HG03135 (cell line): ENCODE data around the gene OMP.
"Not testable (repeated sequence)": the region's sequence is repeated elsewhere in the genome, so short reads cannot be mapped to it uniquely, and the experiment has no call there.

Experiments used
- ATAC-seq: cut with Tn5 transposase; IDR thresholded peaks from one replicate; pipeline ENCODE4 v1.9.1; 2021; ENCODE audit warnings: mild to moderate bottlenecking, moderate library complexity; ENCODE audit not compliant: unreplicated experiment

Gene OMP

DNA sequence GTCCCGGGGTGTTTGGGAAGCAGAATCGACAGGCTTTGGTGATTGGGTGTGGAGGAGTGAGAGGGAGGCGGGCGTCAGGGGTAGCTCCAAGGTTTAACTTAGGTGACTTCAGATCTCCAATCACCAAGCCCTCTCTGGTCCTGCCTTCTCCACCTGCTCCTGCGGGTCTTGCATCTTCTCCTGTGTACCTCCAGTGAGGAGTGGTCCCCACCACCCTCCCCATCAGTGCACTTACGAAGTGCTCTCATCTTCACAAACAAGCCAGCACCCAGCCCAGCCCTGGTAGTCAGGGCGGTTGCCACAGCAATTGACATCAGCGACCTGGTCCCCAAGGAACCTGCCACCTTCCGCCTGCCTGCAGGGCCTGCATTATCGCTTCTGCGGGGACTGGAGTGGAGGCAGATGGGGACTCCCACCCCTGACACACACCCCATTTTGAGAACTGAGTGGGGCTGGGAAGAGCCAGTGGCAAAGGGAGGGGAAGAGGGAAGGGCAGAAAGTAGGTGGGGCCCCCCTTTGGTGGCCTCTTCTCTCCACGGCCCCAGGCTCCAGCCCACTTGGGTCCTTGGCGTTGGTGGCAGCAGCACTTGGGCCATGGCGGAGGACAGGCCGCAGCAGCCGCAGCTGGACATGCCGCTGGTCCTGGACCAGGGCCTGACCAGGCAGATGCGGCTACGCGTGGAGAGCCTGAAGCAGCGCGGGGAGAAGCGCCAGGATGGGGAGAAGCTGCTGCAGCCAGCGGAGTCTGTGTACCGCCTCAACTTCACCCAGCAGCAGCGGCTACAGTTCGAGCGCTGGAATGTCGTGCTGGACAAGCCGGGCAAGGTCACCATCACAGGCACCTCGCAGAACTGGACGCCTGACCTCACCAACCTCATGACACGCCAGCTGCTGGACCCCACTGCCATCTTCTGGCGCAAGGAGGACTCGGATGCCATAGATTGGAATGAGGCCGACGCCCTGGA, at the start of gene OMP:
OMP (plus strand) TSS at position 595 of the 965 bp plus-strand sequence; CDS start at position 595, 0 bp downstream.
- ATAC-seq = no peak

DNA sequence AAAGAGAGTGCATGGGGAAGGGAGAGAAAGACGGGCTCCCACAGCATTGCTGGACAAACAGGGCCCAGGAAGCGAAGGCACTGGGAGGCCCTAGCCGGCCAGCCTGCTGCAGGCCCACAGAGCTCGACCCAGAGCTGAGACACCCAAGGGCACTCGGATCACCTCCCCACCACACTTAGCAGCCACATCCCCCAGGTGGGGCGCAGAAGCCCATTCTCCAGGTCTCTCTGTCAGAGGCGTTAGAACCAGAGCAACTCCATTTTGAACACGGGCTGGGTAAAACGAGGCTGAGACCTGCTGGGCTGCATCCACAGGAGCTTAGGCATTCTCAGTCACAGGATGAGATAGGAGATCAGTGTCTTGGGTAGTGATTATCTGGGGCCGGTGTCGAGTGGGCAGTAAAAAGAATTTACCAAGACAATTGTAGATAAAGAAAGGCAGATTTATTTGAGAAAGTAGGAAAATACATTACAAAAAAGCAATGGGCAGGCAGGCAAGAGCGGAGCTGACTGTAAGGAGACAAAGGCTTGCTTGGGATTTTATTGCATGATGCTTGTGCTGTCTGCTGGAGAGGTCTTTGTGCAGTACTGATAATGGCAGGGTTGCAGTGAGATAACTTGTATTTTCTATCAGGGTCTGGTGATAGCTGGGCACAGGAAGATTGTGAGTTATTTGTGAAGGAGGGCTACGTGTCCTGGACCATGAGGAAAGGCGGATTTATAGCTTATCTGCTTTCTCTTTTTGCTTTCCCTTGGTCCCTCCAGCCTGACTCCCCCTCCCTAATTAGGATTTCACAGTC, 49.2 kb upstream of the OMP start:
- ATAC-seq = no peak

DNA sequence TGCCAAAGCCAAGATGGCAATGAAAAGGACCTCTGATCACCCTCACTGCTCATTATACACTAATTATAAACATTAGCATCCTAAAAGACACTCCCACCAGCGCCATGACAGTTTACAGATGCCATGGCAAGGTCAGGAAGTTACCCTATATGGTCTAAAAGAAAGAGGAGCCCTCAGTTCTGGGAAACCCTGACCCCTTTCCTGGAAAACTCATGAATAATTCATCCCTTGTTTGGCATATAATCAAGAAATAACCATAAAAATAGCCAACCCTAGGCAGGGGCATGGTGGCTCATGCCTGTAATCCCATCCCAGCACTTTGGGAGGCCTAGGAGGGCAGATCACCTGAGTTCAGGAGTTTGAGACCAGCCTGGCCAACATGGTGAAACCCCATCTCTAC, 48.6 kb upstream of the OMP start:
- no peak for ATAC-seq

- ATAC-seq = no peak
Measured at GRCh38 chr11:77055101-77055561, 47.5 kb upstream of the OMP start.

- no peak for ATAC-seq
Measured at GRCh38 chr11:77055913-77056312, 46.7 kb upstream of the OMP start.

GRCh38 chr11:77056814-77057402, 45.7 kb upstream of the OMP start:
- ATAC-seq = no peak

DNA sequence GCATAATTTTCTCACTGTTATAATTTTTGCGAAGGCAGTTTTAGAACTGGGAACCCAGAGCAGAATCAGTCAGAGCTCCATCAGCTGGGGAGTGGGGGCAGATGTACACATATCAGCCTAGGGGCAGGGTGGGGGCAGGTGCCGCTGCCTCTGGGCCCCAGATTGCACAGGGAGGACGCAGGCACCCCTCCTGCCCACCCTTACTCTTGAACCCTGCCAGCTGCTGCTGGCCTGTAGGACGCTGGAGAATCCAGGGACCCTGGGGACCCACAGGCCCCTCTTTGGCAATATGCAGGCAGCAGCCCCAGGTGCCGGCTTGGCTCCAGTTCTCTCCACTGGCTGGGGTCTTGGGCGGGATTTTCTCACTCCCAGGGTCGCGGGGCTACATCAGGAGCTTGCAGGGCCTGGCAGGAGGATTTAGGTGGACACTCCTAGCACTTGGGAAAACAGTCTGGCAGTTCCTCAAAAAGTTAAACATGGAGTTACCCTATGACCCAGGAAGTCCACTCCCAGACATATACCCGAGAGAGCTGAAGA, 44.6 kb upstream of the OMP start:
- ATAC-seq = no peak

GRCh38 chr11:77058900-77059299, 43.7 kb upstream of the OMP start:
- ATAC-seq = no peak

DNA sequence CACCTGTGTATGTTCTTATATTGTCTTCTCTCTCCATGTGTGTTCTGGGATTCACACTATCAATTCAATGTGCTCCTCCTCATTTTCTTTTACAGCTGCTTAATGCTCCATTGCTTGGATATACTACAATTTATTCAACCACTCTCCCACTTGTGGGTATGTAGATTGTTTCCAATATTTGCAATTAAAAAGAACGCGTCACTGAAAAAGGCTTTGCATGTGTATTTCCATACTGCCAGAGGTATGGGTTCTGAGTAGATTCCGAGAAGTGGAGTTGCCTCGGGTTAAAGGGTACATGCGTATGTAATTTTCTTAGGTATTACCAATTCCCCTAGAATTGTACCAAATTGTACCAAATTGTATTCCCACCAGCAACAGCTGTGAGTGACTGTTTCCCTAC, 42.8 kb upstream of the OMP start:
- ATAC-seq = no peak

GRCh38 chr11:77060234-77060633, 42.4 kb upstream of the OMP start:
- ATAC-seq = no peak

- not testable (repeated sequence) for ATAC-seq
Measured at GRCh38 chr11:77061258-77061657, 41.4 kb upstream of the OMP start.

GRCh38 chr11:77062924-77063323, 39.7 kb upstream of the OMP start:
- no peak for ATAC-seq

GRCh38 chr11:77063407-77063806, 39.2 kb upstream of the OMP start:
- ATAC-seq = no peak

DNA sequence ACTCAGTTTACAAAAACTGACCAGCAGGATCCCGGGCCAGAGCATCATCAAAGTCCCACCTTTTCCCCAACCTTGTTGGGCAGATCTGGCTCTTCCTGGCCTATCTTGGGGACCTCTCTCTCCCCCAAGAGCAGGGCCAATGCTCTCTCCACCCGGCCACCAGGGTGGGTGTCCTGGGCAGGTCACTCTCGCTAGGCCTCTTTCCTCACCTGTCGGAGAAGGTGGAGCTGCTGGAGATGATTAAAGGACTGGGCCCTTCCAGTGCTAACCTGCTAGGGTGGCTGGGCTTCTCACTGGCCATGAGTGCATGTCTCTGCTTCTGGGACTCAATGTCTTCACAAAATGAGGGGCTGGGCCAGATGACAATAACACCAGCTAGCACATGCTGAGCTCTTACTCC, 38.8 kb upstream of the OMP start:
- ATAC-seq = no peak

- no peak for ATAC-seq
Measured at GRCh38 chr11:77064648-77065217, 37.9 kb upstream of the OMP start.

- no peak for ATAC-seq
Measured at GRCh38 chr11:77065878-77066228, 36.8 kb upstream of the OMP start.

- peak; percentile 86 for ATAC-seq
Measured at GRCh38 chr11:77066229-77067042, 36.2 kb upstream of the OMP start, which contains the start of gene CAPN5. TSS of gene CAPN5 (plus strand) at chr11:77066971. CDS start at chr11:77084887, 17,916 bp downstream.

GRCh38 chr11:77067861-77068443, 34.7 kb upstream of the OMP start:
- no peak for ATAC-seq
